Chondrocyte (in vitro differentiated cells): ENCODE results near the gene XPNPEP3. TPM values are rescaled to one million over a fixed set of nuclear protein-coding genes. Genes with fewer than 3 reads are reported as not detected.

Experiments
- DNase-seq: peaks from one replicate; pipeline ENCODE4 v3.0.0; 2021; ENCODE audit warnings: mixed read lengths, low spot score
- H3K27ac Mint-ChIP-seq: one replicate; pipeline ENCODE4 v1.8.0; 2021; ENCODE audit warnings: mild to moderate bottlenecking, moderate library complexity, mixed read lengths; ENCODE audit not compliant: unreplicated experiment
- H3K27me3 Mint-ChIP-seq: 2 replicates; pipeline ENCODE4 v1.8.0; 2021; ENCODE audit warnings: low read depth, mixed read lengths
- H3K36me3 Mint-ChIP-seq: 2 replicates; pipeline ENCODE4 v1.8.0; 2021; ENCODE audit warnings: low read depth, mixed read lengths
- H3K4me1 Mint-ChIP-seq: 2 replicates; pipeline ENCODE4 v1.8.0; 2021; ENCODE audit warnings: low read depth, mild to moderate bottlenecking, mixed read lengths
- H3K4me3 Mint-ChIP-seq: one replicate; pipeline ENCODE4 v1.8.0; 2021; ENCODE audit warnings: mild to moderate bottlenecking, moderate library complexity, mixed read lengths; ENCODE audit not compliant: unreplicated experiment
- H3K9me3 Mint-ChIP-seq: 2 replicates; pipeline ENCODE4 v1.8.0; 2021; ENCODE audit warnings: low read depth, mixed read lengths
- microRNA-seq: library from miRNA; unstranded; fragments of <30 nt; microRNA quantifications from one replicate; pipeline ENCODE4 v1.2.0, GENCODE V29; 2020; ENCODE audit warnings: borderline number of aligned reads
- total RNA-seq: library from RNA; stranded (reverse); gene quantifications from 3 replicates; pipeline ENCODE4 v1.2.1, GENCODE V29; 2021
- TF ChIP-seq, protein P1 (sequence below): fragments of 200-600 bp; sonication (generic); IDR thresholded peaks from 2 replicates; pipeline ENCODE4 v1.5.0; 2021; ENCODE audit warnings: antibody characterized with exemption, mild to moderate bottlenecking, moderate library complexity

XPNPEP3 gene
- total RNA-seq, 1 donor from 2014 or later, result 15.3 TPM

DNA sequence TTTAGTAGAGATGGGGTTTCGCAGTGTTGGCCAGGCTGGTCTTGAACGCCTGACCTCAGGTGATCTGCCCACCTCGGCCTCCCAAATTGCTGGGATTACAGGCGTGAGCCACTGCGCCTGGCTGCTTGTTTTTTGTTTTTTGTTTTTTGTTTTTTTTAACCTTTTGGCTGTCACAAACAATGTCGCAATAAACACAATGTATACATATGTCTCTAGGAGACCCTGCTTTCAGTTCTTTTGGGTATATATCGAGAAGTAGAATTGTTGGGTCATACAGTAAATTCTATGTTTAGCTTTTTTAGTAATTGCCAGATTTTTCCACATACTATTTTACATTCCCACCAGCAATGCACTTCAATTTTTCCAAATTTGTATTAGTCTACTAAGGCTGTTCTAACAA, 122.2 kb downstream of the XPNPEP3 start:
- no peaks in the 10 kb centered on the region for H3K27me3 Mint-ChIP-seq
- H3K9me3 Mint-ChIP-seq, result no peaks in the 10 kb centered on the region
- H3K27ac Mint-ChIP-seq, result no peak overlapping the region
- peaks cover 9% of the 10 kb centered on the region for H3K4me1 Mint-ChIP-seq
- TF ChIP-seq, protein P1, sequence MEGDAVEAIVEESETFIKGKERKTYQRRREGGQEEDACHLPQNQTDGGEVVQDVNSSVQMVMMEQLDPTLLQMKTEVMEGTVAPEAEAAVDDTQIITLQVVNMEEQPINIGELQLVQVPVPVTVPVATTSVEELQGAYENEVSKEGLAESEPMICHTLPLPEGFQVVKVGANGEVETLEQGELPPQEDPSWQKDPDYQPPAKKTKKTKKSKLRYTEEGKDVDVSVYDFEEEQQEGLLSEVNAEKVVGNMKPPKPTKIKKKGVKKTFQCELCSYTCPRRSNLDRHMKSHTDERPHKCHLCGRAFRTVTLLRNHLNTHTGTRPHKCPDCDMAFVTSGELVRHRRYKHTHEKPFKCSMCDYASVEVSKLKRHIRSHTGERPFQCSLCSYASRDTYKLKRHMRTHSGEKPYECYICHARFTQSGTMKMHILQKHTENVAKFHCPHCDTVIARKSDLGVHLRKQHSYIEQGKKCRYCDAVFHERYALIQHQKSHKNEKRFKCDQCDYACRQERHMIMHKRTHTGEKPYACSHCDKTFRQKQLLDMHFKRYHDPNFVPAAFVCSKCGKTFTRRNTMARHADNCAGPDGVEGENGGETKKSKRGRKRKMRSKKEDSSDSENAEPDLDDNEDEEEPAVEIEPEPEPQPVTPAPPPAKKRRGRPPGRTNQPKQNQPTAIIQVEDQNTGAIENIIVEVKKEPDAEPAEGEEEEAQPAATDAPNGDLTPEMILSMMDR, result no peak
- H3K4me3 Mint-ChIP-seq, result no peak overlapping the region
- peak; percentile 8 for DNase-seq
- no peaks in the 10 kb centered on the region for H3K36me3 Mint-ChIP-seq

DNA sequence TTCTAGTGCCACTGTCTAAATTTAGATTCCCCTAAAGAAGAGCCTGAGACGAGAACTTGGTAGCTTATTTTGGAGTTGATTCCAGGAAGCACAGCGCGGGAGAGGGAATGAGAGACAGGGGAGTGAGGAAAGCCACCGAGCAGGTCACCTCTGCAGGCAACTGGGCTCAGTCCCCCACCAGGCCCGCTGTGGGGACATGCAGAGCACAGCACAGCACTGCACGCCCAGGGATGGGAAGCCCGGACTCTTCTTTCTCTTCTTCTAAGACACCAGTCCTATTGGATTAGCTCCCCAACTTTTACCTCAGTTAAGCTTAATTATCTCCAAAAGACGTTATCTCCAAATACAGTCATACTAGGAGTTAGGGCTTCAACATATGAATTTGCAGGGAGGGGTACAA, 122.9 kb downstream of the XPNPEP3 start:
- no peaks in the 10 kb centered on the region for H3K27me3 Mint-ChIP-seq
- no peaks in the 10 kb centered on the region for H3K36me3 Mint-ChIP-seq
- no peak overlapping the region for H3K27ac Mint-ChIP-seq
- H3K4me3 Mint-ChIP-seq, result no peak overlapping the region
- TF ChIP-seq, protein P1, result no peak
- no peak for DNase-seq
- H3K9me3 Mint-ChIP-seq, result no peaks in the 10 kb centered on the region
- peaks cover 9% of the 10 kb centered on the region for H3K4me1 Mint-ChIP-seq

Small RNA genes within 50 kb of the gene (microRNA-seq; reads per million reads assigned to microRNA genes)
- gene MIR4766, result not detected

Other genes with a start within 250 kb of the XPNPEP3 start
- 58.2 to 69.8 TPM (median 65.3 TPM) in 3 replicates for gene MRTFA, start 220.4 kb upstream of the XPNPEP3 start, total RNA-seq
- 0.17 to 0.38 TPM in 2 of 3 replicates, not detected in the other for gene MCHR1, start 177.7 kb upstream of the XPNPEP3 start, total RNA-seq
- gene SLC25A17, start 37.8 kb upstream of the XPNPEP3 start, total RNA-seq, result 17.4 to 19.2 TPM (median 18.5 TPM) in 3 replicates
- 187 to 229 TPM (median 207 TPM) in 3 replicates for gene ST13, start 509 bp upstream of the XPNPEP3 start, total RNA-seq
- not detected in 3 replicates for gene DNAJB7, start 5.0 kb downstream of the XPNPEP3 start, total RNA-seq
- 54.8 to 64.3 TPM (median 57.7 TPM) in 3 replicates for gene RBX1, start 94.2 kb downstream of the XPNPEP3 start, total RNA-seq
- 53.1 to 58.1 TPM (median 57.8 TPM) in 3 replicates for gene EP300, start 235.4 kb downstream of the XPNPEP3 start, total RNA-seq